Colon (tissue), 2 donors: ENCODE results near the gene MMRN2.
"Not testable (repeated sequence)": the region's sequence is repeated elsewhere in the genome, so short reads cannot be mapped to it uniquely, and the experiment has no call there.

Experiments
- FAIRE-seq: peaks from 2 replicates; lab custom pipeline; 2012; peaks lifted over from hg19 to GRCh38; lab: Jason Lieb, UNC
- donor health status: control.
- donor health status: control.

MMRN2 gene

GRCh38 chr10:86956848-86957448 is 467 bp downstream of the MMRN2 start:
- no peak for FAIRE-seq

GRCh38 chr10:86956195-86956847 is 1.1 kb downstream of the MMRN2 start:
- no peak for FAIRE-seq

- no peak for FAIRE-seq
Measured at GRCh38 chr10:86955501-86956194, 1.8 kb downstream of the MMRN2 start.

DNA sequence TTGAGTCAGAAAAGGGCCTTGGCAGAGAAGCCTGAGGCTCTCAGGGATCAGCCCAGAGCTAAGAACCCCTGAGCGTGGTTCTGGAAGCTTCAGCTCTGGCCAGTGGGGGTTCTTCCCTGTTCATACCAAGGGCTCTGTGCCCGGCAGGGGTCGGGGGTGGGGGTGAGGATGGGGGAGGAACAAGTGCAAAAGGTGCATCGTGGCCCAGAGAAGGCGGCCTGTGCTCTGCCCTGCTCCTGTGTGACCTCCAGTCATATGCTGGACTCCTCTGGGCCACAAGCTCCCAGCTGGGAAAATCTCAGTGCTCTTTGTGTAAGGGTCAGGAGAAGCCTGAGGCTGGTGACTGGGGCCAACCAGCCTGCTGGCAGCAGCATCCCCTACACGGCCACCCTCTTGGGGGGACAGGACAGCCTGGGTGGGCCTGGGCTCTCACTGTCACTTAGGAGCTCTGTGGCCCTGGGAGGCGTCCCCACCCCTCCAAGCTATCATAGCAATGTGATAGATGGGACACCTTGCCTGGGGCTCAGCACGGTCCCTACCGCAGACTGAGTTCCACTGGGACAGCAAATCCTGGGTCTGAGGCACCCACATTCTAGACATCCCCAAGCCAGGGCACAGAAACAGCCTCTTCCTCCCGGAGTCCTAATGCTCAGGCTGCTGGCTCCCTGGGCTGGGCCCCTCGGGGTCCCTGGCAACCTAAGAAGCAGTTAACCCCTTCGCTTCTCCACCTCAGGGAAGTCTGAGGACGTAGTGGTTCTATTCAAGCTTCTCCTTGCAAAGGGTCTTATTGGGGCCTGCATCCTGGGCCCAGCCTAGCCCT is 2.5 kb downstream of the MMRN2 start:
- FAIRE-seq = no peak

GRCh38 chr10:86953747-86954680 is 3.4 kb downstream of the MMRN2 start:
- FAIRE-seq = no peak

DNA sequence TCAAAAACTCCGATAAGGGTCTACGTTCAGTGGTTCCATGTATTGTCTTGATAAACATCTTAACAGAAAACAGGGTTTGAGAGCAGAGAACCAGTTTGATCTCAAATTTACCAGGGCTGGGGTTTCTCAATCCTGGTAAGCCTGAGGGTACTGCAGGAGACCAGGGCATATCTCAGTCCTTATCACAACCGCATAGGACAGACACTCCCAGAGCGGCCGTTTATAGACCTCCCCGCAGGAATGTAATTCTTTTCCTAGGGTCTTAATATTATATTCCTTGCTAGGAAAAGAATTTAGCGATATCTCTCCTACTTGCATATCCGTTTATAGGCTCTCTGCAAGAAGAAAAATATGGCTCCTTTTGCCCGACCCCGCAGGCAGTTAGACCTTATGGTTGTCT is 4.7 kb downstream of the MMRN2 start:
- FAIRE-seq = not testable (repeated sequence)

DNA sequence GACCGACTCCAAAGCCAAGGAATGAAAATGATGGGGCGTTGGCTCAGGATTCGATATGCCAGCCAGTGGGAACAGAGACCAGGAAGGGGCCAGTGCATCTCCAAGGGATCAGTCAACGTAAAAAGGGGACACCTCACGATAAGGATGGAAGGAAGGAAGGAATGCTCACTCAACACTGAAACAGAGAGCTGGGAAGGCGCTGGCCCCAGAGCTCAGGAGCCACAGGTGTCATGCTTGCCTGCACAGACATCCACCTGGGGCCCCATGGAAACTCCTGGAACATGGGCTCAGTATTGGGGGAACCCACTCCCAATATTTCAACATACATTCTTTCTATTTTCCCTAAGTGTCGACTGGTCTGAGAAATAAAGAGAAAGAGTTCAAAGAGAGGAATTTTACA is 5.3 kb downstream of the MMRN2 start:
- no peak for FAIRE-seq

DNA sequence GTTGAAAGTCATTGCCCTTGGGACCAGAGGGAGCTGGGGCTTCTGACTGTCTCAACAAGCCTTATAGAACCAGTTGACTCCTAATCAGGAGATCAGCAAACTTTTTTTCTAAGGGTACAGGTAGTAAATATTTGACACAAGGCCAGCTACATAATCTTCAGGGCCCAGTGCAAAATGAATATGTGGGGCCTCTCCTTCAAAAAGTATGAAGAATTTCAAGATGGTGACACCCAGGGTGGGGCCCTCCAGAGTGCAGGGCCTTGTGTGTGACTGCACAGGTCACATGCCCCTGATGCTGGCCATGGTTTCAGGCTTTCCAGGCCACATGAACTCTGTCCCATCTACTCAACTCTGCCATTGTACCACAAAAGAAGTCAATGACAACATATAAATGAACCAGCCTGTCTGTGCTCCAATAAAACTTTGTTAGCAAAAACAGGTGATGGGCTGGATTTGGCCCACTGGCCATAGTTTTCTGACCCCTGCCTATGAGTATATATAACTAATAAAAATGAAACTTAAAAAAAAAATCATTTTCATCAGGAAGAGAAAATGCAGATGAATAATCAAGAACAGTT is 6.1 kb downstream of the MMRN2 start:
- no peak for FAIRE-seq

DNA sequence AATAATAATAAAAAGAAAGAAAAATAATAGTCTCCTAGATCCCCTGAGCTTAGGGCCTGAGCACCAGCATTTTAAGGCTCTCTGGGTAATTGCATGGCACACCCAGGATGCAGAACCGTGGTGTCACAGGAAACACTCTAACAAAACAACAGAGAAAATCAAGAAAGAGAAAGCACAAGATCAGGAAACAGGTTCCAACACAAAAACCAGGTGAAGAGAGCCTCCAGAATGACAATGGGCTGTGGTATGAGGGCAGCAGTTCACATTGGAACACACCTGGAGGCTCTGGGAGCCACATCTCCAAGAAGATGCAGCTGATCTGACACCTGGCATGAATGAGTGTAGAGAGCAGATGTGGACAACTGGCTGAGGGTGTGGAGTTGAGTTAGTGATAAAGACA is 7.1 kb downstream of the MMRN2 start:
- FAIRE-seq = no peak

DNA sequence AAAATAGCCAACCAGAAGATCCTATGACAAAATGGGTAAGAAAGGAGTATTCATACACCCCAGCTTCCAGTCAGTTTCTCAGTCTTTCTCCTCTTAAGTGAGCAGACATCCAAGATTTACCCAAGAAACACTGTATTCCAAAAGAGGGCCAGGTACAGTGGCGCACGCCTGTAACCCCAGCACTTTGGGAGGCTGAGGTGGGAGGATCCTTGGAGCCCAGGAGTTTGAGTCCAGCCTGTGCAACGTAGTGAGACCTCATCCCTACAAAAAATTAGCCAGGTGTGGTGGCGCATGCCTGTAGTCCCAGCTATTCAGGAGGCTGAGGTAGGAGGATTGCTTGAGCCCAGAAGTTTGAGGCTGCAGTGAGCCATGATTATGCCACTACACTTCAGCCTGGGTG is 9.6 kb downstream of the MMRN2 start:
- FAIRE-seq = not testable (repeated sequence)

- no peak for FAIRE-seq
Measured at GRCh38 chr10:86946213-86947155, 10.9 kb downstream of the MMRN2 start.

- no peak for FAIRE-seq
Measured at GRCh38 chr10:86945361-86946212, 11.8 kb downstream of the MMRN2 start.

GRCh38 chr10:86944907-86945306 is 12.5 kb downstream of the MMRN2 start:
- FAIRE-seq = no peak

DNA sequence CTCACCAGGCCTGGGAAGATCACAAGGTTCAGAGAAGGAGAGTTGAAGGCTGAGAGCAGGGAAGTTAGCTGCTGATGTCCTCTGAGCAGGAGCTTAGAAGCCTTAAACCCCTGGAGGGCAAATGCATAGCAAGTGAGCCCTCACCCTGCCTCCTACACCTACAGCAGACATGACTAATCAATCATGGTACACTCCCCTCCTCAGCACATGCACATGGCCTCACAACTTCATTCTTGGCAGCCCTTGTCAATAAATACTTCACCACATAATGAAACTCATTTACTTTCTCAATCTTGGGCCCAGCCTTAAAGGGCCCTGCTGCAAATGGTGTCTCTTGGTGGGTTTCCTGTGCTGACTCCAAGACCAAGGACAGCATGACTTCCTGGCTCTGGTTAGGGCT is 12.9 kb downstream of the MMRN2 start:
- no peak for FAIRE-seq

GRCh38 chr10:86944031-86944419 is 13.4 kb downstream of the MMRN2 start:
- FAIRE-seq = no peak

DNA sequence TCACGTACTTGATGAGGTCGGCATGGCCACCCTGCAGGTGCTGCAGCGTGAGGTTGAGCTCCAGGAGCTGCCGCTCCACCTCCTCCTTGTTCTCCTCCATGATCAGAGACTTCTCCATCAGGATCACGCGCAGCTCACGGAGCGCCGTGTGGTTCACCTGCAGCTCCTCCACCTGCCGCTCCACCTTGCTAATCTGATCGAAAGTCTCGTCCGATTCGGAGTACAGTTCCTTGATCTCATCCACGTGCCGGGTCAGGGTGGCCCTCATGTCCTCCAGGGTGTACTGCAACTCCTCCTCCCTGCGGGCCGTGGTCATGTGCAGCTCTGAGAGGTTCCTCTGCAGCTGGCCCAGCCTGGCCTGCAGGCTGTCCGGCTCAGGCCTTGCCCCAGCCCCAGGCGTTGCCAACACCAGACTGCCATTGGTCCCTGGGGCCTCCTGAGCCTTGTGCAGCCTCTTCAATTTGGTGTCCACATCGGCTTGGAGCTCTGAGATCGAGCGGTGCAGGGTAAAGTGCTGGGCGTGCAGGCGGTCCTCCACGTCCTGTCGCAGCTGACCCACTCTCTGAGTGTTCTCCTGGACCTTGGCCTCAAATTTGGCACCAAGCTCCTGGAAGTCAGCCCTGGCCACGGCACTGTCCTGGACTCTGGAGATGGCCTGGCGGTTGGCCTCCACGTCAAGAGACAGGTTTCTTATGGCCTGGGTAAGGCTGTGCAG is 13.9 kb downstream of the MMRN2 start:
- FAIRE-seq = no peak

DNA sequence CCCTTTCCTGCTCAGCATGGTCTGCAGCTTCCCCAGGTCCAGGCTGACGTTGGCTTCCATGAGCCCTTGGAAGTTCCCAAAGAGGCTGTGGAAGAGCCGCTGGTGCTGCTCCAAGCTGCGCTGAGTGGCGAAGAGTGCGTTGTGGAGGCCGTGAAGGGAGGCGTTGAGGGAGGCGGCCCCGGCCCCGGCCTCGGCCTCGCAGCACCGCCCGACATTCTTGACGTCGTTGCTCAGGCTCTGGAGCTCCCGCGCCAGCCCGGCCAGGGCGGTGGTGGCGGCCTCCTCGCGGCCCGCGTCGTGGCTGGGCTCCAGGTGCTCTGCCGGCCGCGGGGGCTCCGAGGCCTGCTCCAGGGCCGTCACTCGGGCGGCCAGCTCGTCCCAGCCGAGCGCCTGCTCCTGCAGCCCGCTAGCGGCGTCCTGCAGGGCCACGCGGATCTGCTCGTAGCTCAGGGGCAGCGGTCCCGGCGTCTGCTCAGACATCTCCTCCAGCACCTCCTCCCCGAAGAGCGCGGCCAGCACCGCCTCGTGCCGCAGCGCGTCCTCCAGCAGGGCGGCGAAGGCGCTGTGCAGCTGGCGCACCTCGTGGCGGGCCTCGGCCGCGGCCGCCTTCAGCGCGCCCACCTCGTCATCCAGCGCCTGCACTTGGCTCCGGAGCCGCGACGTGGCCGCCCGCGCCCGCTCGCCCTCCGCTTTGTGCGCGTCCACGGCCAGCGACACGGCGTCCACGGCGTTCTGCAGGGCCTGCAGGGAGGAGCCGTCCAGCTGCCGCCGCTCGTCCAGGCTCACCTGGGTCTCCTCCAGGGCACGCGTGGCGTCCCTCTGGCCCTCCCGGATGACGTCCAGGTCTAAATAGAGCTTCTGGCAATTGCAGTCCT is 14.7 kb downstream of the MMRN2 start:
- no peak for FAIRE-seq
